Fibroblast of pulmonary artery (primary cell): ENCODE measurements around the gene USP51.

Experiments
- DNase-seq: peaks from one replicate; pipeline ENCODE4 v3.0.0-alpha.2; 2010; ENCODE audit warnings: low read depth
- H3K4me3 ChIP-seq: replicated peaks from 2 replicates; pipeline ENCODE4 v1.5.1; 2011; ENCODE audit warnings: low read depth, mild to moderate bottlenecking, control low read depth, low read length, moderate library complexity
- CTCF ChIP-seq: IDR thresholded peaks from 2 replicates; pipeline ENCODE4 v1.5.1; 2011; ENCODE audit warnings: mild to moderate bottlenecking, control low read depth, low read length, inconsistent platforms; ENCODE audit errors: missing control alignments

The USP51 gene

GRCh38 chrX:55490974-55491373, 1.3 kb upstream of the USP51 start:
- TF ChIP-seq CTCF = no peak
- no peak for DNase-seq
- no peak overlapping the region for H3K4me3 ChIP-seq

GRCh38 chrX:55490121-55490520, 473 bp upstream of the USP51 start:
- H3K4me3 ChIP-seq = peak overlapping the region; percentile 71
- DNase-seq = no peak
- TF ChIP-seq CTCF = no peak

GRCh38 chrX:55488593-55489313, 895 bp downstream of the USP51 start:
- DNase-seq = peak; percentile 33
- no peak for TF ChIP-seq CTCF
- H3K4me3 ChIP-seq = peak overlapping the region; percentile 71

- no peak for TF ChIP-seq CTCF
- peak overlapping the region; percentile 71 for H3K4me3 ChIP-seq
- no peak for DNase-seq
Measured at GRCh38 chrX:55488006-55488592, 1.5 kb downstream of the USP51 start.

GRCh38 chrX:55487143-55487542, 2.5 kb downstream of the USP51 start:
- DNase-seq = no peak
- no peak for TF ChIP-seq CTCF
- no peak overlapping the region for H3K4me3 ChIP-seq

- TF ChIP-seq CTCF = no peak
- H3K4me3 ChIP-seq = no peak overlapping the region
- DNase-seq = no peak
Measured at GRCh38 chrX:55486736-55487135, 2.9 kb downstream of the USP51 start.

- no peak for DNase-seq
- H3K4me3 ChIP-seq = no peak overlapping the region
- no peak for TF ChIP-seq CTCF
Measured at GRCh38 chrX:55484948-55485347, 4.7 kb downstream of the USP51 start.
